ENCODE results near the gene MGAT4D.
"Not testable (repeated sequence)": the region's sequence is repeated elsewhere in the genome, so short reads cannot be mapped to it uniquely, and the experiment has no call there.

The MGAT4D gene

GRCh38 chr4:140469791-140470733 is 28.0 kb downstream of the MGAT4D start:
- TF ChIP-seq ZNF274 (IDR thresholded peaks at IDR 0.05; ENCODE audit: low read depth, low read length): no peak
- no peak overlapping the region for H3K4me3 ChIP-seq (ENCODE audit: low read length)

GRCh38 chr4:140466146-140466545 is 31.9 kb downstream of the MGAT4D start:
- no peak overlapping the region for H3K4me3 ChIP-seq (ENCODE audit: low read length)
- TF ChIP-seq ZNF274 (IDR thresholded peaks at IDR 0.05; ENCODE audit: low read depth, low read length): no peak

- no peak for TF ChIP-seq ZNF274 (IDR thresholded peaks at IDR 0.05; ENCODE audit: low read depth, low read length)
- H3K4me3 ChIP-seq (ENCODE audit: low read length): no peak overlapping the region
Observed at GRCh38 chr4:140463614-140464013, 34.5 kb downstream of the MGAT4D start.

GRCh38 chr4:140463182-140463581 is 34.9 kb downstream of the MGAT4D start:
- TF ChIP-seq ZNF274 (IDR thresholded peaks at IDR 0.05; ENCODE audit: low read depth, low read length): no peak
- no peak overlapping the region for H3K4me3 ChIP-seq (ENCODE audit: low read length)

- H3K4me3 ChIP-seq (ENCODE audit: low read length): no peak overlapping the region
- no peak for TF ChIP-seq ZNF274 (IDR thresholded peaks at IDR 0.05; ENCODE audit: low read depth, low read length)
Observed at GRCh38 chr4:140450352-140450751, 47.7 kb downstream of the MGAT4D start.

- TF ChIP-seq ZNF274 (IDR thresholded peaks at IDR 0.05; ENCODE audit: low read depth, low read length): no peak
- no peak overlapping the region for H3K4me3 ChIP-seq (ENCODE audit: low read length)
Observed at GRCh38 chr4:140448830-140449229, 49.3 kb downstream of the MGAT4D start.

- TF ChIP-seq ZNF274 (IDR thresholded peaks at IDR 0.05; ENCODE audit: low read depth, low read length): no peak
- no peak overlapping the region for H3K4me3 ChIP-seq (ENCODE audit: low read length)
Observed at GRCh38 chr4:140448162-140448561, 49.9 kb downstream of the MGAT4D start.

- H3K4me3 ChIP-seq (ENCODE audit: low read length): not testable (repeated sequence)
Observed at GRCh38 chr4:140444347-140444746, 53.7 kb downstream of the MGAT4D start.

GRCh38 chr4:140439644-140440142 is 58.4 kb downstream of the MGAT4D start:
- H3K4me3 ChIP-seq (ENCODE audit: low read length): no peak overlapping the region
- no peak for TF ChIP-seq ZNF274 (IDR thresholded peaks at IDR 0.05; ENCODE audit: low read depth, low read length)

GRCh38 chr4:140427919-140428471 is 70.1 kb downstream of the MGAT4D start:
- peak overlapping the region; percentile 60; the same call in 1 of the 2 replicates for H3K4me3 ChIP-seq (ENCODE audit: low read length)
- no peak for TF ChIP-seq ZNF274 (IDR thresholded peaks at IDR 0.05; ENCODE audit: low read depth, low read length)

GRCh38 chr4:140427106-140427918 is 70.8 kb downstream of the MGAT4D start, which contains the start of gene CLGN:
CLGN (minus strand) TSS chr4:140427648; CDS start chr4:140413078, 14,570 bp downstream.
- TF ChIP-seq ZNF274 (IDR thresholded peaks at IDR 0.05; ENCODE audit: low read depth, low read length): no peak

GRCh38 chr4:140426610-140427105 is 71.4 kb downstream of the MGAT4D start:
- peak overlapping the region; percentile 60; the same call in 1 of the 2 replicates for H3K4me3 ChIP-seq (ENCODE audit: low read length)
- TF ChIP-seq ZNF274 (IDR thresholded peaks at IDR 0.05; ENCODE audit: low read depth, low read length): no peak

More at GRCh38 chr4:140427106-140427918, 70.8 kb downstream of the MGAT4D start, which contains the start of gene CLGN:
- H3K4me3 ChIP-seq (ENCODE audit: low read length): peak within 1 kb of the TSS; percentile 60; the same call in 1 of the 2 replicates

GRCh38 chr4:140423106-140423505 is 75.0 kb downstream of the MGAT4D start:
- H3K4me3 ChIP-seq (ENCODE audit: low read length): no peak overlapping the region
- TF ChIP-seq ZNF274 (IDR thresholded peaks at IDR 0.05; ENCODE audit: low read depth, low read length): no peak

- not testable (repeated sequence) for H3K4me3 ChIP-seq (ENCODE audit: low read length)
Observed at GRCh38 chr4:140413130-140413969, 84.7 kb downstream of the MGAT4D start.

Measured in GM08714 (cell line).